Non-pigmented ciliary epithelial cell (primary cell): ENCODE results near the gene ZNG1A.
"Not testable (repeated sequence)": the region's sequence is repeated elsewhere in the genome, so short reads cannot be mapped to it uniquely, and the experiment has no call there.

Experiments used
- DNase-seq: peaks from one replicate; pipeline ENCODE4 v3.0.0-alpha.2; 2010; ENCODE audit warnings: low read depth

Gene ZNG1A

GRCh38 chr9:178970-179383, at the start of gene ZNG1A:
TSS of gene ZNG1A (minus strand) at chr9:179056. CDS start at chr9:178969, 87 bp downstream.
- peak; percentile 1 for DNase-seq

DNA sequence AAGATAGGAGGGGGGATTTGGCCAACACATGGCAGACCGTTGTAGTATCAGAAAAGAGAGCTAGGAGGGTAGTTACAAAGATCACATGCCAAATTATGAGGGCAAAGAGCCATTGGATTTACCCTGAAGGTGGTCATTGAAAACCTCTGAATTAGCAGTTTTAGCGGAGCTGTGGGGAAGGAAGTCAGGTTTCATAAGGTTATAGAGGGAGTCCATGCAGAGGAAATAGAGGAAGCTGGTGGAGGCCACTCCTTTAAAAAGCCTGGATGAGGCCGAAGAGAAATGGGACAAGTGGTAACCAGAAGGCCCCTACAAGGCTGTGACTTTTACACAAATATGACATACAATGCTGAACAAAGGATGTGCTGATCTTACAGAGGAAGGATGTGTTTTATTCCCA, 49.0 kb upstream of the ZNG1A start:
- DNase-seq: no peak

DNA sequence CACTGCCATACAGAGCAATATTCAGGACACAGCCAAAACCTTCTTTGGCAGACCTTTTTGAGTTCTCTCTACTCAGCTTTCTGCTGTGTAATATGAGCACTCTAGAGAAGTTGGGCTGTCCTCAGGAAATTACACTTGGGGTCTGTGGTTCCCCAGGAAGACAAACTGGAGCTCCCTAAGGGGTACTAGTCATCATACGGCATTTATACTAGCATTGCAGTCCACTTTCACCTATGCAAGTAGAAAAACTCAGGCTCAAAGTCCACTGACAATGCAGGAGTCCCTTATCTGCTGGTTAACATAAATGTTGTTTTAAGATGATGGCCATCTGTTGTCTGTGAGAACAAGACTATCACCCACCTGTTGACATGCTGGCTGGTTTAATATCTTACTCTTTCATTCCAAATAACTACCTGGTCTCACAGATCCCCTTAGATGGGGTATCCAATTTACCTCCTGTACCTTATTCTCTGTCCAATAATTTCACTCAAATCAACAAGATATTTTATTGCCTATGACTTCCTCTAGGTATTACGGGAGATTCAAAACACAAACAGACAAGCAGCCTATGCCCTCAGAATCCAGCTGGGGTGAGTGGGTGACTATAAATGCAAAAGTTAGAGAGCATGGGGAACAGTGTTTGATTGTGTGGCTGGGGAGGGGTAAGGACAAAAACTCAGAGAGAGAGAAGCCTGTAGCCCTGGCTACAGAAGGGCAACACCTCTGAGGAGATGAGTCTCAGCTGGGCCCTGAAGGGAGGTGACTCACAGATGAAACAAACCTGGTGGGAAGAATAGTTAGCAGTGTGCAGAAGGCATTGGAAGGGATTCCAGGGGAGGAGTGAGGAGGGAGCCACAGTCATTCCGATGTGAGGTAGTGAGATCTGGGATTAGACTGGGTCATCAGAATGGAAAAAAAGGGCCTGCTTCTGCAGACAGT, 46.0 kb upstream of the ZNG1A start:
- no peak for DNase-seq

DNA sequence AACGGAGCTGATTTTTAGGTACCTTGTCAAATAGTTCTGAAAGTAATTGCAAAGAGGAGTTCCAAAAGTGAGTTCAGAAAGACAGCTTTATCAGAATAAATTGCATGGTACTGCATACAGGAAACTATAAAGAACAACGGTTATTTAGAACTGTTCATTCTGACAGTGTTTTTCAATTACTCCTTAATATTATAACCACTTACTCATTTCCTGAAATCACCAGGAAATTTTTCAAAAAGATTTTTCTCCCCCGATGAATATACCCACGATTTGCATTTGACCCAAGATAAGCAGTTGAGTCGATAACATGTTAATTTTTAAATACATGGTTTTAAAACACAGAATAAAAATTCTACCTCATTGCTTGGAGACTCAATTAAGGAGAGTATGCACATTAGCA, 45.2 kb upstream of the ZNG1A start:
- DNase-seq: no peak

GRCh38 chr9:223152-223551, 44.3 kb upstream of the ZNG1A start:
- no peak for DNase-seq

GRCh38 chr9:221989-222776, 43.3 kb upstream of the ZNG1A start:
- DNase-seq: no peak

DNA sequence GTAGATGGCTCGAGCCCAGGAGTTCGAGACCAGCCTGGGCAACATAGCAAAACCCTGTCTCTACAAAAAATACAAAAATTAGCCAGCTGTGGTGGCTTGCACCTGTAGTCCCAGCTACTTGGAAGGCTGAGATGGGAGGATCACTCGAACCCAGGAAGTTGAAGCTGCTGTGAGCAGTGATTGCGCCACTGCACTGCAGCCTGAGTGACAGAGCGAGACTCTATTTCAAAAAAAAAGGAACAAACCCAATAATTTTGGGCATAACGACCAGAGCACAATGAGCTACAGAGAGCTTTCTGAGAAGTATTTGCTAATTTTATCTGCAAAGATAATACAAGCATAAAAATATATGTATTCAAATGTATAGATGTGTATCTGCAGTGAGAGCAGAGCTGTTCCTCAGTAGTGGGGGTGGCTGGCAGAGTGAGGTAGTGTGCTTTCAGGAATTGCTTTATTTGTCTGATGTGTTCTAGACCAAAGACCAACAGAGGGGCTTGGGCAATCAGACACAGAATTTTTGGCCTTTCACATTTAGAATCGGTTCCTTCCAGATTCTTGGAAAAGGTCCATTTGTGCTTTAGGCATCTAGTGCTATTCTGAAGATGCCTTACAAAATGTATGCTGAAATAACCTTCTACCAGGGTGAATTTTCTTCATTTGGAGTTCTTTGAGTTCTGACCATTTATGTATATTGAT, 41.0 kb upstream of the ZNG1A start:
- no peak for DNase-seq

DNA sequence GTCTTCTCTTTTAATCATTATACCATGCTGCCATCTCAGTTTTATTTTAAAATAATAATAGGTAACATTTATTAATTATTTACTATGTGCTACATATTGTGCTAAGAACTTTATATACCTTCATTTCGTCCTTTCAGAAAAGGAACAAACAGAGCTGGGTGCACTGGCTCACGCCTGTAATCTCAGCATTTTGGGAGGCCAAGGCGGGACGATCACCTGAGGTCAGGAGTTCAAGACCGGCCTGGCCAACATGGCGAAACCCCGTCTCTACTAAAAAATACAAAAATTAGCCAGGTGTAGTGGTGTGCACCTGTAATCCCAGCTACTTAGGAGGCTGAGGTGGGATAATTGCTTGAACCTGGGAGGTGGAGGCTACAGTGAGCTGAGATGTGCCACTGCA, 40.2 kb upstream of the ZNG1A start:
- not testable (repeated sequence) for DNase-seq

DNA sequence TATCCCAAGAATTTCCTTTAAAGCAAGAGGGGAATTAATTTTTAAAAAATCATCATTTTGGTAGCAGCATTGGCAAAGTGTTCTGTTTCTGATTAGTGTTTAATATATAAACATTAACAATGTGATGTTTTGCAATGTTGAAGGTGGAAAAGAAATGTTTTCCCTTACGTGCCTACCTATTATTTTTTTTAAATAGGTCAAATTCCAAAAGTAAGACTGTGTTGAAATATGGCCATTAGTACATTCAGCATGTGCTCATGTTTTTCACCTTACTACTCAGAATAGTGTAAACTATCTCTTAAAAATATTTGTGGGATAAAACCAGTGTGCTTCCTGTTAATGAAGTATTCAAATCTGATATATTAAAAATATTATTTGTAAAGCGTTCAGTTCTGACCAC, 39.1 kb upstream of the ZNG1A start:
- no peak for DNase-seq

GRCh38 chr9:216866-217265, 38.0 kb upstream of the ZNG1A start:
- DNase-seq: no peak

- no peak for DNase-seq
Observed at GRCh38 chr9:215631-216155, 36.8 kb upstream of the ZNG1A start.

DNA sequence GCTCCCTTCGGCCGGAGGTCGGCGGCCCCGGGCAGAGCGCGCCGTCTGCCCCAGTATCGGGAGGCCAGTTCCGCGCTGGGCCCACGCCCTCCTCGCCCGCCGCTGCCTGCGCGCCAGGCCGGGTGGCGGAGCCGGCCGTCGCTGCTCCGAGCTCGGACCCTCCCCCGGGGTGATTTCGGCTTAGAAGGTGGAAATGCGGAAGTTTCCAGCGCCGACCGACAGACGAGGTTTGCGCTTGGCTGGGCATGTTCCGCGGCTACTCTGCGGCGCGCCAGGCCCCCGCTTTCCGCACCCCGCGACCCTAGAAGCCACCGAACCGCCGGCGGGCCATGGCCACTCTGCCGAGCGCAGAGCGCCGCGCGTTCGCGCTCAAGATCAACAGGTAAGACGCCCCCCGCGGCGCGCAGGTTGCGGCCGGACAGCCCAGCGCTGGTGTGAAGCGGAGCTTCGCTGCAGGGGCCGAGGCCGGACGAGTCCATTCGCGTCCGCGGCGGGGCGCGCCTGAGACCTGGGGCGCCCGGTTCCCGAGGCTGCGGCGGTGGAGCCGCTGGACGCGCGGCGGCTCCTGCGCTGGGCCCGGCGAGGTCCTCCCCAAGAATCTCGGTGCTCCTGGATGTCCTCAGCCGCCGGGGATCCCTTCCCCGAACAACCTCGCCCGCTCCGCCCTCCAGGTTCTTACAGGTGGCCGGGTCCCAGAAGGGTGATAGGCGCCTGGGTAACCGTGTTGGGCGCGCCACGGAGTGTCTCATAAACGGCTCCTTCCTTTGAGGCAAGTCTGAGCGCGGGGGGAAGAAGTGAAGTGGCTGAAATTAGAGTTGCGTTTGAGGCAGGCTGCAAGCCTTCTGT, 36.0 kb upstream of the ZNG1A start, which contains the start of gene DOCK8:
Gene DOCK8, plus strand, starts transcription at position 218 of the 846 bp plus-strand sequence. Its CDS starts 112 bp downstream, at position 330.
- DNase-seq: no peak

GRCh38 chr9:214351-214647, 35.4 kb upstream of the ZNG1A start:
- no peak for DNase-seq

DNA sequence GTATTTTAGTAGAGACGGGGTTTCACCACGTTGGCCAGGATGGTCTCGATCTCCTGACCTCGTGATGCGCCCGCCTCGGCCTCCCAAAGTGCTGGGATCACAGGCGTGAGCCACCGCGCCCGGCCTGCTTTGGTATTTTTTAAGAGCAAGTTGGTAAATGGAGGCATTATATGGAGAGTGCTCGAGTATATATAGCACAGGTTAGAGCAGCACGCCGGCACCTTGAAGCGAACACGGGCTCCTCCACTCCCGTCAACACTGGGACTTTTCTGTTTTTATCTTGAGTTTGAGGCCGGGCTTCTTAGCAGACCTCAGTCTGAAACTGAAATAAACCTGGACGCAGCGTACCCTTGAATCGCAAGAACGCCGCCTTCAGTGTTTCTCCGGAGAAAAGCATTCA, 35.0 kb upstream of the ZNG1A start:
- not testable (repeated sequence) for DNase-seq

DNA sequence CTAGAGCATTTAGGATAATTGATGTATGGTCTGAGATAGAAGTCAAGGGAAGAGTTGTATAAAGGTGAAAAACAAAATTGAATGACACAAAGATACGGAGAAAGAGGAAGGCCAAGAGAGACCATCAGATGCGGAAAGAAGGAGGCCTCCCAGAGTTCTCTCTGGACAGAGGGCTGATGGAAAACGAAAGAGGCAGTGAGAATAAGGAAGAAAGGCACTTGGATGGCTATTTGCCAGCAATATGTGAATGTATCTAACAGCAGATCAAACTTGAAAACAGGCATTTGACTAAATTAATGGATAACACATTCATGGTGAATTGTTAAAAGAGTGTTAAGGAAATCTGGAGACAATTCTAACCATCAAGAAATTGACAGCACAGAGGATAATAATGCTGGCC, 33.4 kb upstream of the ZNG1A start:
- DNase-seq: no peak

DNA sequence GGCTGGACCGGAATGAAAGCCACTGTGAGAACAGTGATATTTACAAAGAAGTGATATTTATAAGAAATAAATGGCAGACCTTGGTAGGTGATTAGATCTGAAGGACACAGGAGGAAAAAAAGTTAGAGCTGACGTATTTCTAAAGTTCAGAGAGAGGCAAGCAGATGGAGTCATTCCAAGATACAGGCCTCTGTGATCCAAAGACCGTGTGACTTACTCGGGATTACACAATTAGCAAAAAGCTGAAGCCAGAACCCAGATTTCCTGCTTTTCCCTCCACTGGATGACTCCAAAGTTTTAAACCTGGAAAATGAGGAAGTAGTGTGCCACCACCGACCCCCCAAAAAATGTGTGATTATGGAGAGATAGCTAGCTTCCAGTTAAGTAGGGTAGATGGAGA, 32.7 kb upstream of the ZNG1A start:
- DNase-seq: no peak

GRCh38 chr9:211036-211435, 32.2 kb upstream of the ZNG1A start:
- DNase-seq: no peak

DNA sequence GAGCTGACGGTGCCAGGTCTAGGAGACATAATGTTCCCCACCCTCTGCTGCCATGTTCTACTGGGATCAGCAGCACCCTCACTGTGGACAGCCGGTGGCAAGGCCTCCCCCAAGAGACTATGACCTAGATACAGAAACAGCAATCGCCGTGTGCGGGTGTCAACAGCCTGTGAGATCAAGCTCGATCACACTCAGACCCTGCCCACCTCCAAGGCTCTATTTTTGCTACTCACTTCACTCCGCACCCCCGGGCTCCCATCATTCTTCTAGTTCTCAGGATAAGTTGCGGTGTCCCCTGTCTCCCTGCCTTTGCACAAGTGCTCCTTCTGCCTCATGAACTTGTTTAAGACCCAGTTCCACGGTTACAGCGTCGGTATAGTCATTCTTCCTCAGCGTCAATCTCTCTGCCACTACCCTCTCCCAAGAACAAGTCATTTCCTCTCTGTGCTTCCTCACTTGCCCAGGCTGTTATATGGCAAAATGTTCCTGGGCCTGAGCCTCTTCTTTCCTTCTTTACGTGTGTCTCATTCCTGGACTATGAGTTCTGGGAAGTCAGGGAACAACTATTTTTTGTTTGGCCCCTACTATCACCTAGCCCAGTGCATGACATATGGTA, 30.4 kb upstream of the ZNG1A start:
- no peak for DNase-seq

DNA sequence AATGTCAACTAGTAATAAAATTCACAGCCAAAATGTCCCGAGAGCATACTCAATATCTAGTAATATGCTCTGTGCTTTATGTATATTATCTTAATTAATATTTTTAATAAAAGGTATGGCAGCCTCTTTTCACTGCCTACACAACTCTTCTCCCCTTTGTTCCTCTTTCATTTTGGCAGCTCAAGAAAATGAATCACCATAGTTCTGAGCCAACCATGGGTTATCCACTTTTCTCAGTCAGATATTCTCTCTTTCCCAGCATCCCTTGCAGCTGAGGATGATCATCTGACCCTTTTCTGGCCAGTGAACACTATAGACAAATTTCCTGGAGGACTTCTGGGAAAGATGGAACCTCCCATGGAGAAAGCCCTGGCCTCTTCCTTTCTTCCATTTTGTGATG, 27.6 kb upstream of the ZNG1A start:
- DNase-seq: no peak

GRCh38 chr9:199601-200000, 20.7 kb upstream of the ZNG1A start:
- not testable (repeated sequence) for DNase-seq
